NCI-H2196 treated with DMSO at 0.1 percent for 48 hours (cell line): ENCODE results near the gene FKRP.
"Not testable (repeated sequence)": the region's sequence is repeated elsewhere in the genome, so short reads cannot be mapped to it uniquely, and the experiment has no call there.

Experiments used
- DNase-seq: peaks from one replicate; lab custom pipeline; 2025; ENCODE audit not compliant: unreplicated experiment; lab: John Stamatoyannopoulos, UW

The FKRP gene, protein sequence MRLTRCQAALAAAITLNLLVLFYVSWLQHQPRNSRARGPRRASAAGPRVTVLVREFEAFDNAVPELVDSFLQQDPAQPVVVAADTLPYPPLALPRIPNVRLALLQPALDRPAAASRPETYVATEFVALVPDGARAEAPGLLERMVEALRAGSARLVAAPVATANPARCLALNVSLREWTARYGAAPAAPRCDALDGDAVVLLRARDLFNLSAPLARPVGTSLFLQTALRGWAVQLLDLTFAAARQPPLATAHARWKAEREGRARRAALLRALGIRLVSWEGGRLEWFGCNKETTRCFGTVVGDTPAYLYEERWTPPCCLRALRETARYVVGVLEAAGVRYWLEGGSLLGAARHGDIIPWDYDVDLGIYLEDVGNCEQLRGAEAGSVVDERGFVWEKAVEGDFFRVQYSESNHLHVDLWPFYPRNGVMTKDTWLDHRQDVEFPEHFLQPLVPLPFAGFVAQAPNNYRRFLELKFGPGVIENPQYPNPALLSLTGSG

DNA sequence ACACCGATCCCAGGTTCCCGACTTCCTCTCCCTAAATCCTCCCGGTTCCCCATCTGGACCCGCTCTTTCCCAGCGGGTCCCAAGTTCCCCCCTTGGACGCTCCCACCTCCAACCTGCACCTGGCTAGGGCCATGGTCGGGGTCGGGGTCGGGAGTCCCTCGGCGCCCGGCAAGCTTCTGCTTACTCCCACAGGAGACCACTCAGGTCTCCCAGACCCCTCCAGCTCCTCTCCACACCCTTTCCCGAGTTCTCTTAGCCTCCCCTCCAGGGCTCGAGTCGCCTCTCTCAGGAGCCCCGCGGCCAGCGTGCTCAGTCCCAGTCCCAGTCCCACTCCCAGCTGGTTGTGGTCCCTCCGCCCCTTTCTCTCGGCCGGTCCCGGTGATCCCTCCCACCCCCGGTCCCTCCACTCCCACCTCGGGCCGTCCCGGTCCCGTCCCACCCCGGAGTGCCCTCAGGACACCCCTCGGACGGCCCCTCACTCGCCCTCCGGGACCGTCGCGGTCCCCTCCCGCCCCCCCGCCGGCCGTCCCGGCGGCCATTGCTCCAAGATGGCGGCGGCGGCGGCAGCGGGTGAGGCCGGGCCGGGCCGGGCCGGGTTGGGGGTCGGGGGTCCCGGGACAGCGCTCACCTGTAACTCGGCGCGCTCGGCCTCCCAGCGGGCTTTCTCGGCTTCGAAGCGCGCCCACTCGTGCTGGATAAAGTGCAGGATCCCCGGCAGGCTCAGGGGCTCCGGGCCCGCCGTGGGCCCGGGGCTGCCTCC, at the start of gene FKRP:
Gene FKRP, plus strand, starts transcription at position 537 of the 760 bp plus-strand sequence. CDS start 9,394 bp downstream, outside the sequence.
- DNase-seq, result no peak

DNA sequence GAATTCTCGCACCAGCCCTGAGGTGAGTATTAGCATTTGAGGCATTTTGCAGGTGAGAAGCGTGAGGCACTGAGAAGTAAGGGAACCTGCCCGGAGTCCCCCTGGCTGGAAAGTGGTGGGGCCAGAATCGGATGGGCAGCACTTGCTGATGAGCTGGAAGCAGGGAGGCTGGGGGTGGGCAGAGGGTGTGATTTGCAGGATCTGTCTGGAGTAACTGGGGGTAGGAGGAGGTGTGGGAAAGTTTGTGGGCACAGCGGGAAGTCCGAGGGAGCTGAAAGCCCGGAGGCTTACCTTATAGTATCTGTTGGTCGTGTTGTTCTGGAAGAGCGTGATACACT, 49.0 kb upstream of the FKRP start:
- DNase-seq, result no peak

DNA sequence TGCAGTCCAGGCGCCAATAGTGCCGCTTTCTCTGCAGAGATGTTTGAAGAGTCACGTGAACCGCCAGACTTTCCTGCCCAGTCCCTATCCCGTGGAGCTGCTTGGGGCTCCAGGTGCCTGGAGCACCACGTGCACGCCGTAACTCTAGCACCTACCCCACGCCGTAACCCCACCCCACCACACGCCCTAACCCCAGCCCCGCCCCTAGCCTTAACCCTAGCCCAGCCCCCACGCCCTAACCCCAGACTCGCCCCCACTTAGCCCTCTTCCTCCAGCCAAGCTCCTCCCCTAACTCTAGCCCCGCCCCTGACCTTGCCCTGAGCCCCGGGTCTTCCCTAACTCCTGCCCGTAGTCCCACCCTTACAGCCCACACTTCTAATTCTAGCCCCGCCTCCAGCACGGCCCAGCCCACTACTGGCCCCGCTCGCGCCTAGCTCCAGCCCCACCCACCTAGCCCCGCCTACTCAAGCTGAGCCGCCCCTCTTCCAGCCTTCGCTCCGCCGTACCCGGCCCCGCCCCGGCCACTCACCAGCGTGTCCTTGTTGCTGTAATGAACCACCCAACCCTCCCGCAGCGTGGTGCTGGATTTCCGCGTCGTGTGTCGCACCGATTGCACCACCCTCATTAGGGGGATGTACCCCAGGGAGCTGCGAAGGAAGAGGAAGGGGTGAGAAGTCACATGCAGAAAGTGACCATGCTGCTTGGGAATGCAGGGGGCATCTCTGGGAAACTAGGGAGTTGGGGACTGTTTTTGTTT, 48.5 kb upstream of the FKRP start:
- DNase-seq, result no peak

DNA sequence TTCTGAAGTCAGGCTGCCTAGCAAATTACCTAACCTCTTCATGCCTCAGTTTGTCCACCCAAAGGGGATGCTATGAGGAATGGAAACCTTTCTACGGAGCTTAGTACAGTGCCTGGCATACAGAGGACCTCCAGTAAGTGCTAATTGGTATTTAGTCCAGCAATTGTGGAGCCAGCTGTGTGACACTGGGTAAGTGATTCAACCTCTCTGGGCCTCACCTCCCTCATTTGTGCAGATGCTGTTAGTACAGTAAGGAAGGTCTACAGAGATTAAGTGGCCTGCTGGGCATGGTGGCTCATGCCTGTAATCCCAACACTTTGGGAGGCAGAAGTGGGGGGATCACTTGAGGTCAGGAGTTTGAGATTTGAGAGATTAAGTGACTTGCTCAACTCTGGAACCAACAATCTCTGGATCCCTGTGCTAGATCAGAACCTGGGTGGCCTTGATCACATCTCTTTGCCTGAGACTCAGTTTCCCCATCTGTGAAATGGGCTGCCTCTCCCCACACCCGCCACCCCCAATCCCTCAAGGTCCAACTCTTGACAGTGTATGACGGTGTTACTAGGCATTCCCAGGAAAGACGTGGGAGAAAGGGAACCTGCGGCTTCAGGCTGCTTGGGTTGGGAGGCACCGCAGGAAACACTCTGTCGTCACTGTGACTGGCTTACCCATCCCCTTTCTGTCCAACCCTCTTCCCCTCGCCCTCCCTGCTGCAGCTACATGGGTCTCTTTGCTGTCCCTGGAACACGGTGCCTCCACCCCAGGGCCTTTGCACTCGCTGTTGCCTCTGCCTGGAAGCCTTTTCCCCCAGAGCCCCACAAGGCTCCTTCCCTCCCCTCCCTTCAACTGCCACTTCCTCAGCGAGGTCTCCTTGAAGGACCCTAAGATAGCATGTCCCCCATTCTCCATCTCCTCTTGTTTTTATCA, 47.2 kb upstream of the FKRP start:
- DNase-seq, result no peak

DNA sequence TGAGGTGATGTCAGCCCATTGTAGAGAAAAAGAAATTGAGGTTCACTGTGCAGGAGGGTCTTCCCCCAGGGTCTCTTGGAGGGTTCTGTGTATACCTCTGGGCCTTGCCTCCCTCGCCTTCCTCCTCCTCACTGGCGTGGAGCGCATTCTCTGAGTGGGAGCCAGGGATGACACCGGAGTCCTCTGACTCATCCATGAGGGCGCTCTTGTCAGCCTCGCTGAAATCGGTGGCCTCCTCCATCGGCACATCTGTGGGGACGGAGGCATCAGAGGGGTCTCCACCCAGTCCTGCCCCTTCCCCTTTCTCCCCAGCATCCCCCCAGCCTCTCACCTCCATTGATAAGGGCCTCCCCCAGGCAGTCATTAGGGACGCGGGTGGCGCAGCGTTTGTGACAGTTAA, 45.2 kb upstream of the FKRP start:
- no peak for DNase-seq

DNA sequence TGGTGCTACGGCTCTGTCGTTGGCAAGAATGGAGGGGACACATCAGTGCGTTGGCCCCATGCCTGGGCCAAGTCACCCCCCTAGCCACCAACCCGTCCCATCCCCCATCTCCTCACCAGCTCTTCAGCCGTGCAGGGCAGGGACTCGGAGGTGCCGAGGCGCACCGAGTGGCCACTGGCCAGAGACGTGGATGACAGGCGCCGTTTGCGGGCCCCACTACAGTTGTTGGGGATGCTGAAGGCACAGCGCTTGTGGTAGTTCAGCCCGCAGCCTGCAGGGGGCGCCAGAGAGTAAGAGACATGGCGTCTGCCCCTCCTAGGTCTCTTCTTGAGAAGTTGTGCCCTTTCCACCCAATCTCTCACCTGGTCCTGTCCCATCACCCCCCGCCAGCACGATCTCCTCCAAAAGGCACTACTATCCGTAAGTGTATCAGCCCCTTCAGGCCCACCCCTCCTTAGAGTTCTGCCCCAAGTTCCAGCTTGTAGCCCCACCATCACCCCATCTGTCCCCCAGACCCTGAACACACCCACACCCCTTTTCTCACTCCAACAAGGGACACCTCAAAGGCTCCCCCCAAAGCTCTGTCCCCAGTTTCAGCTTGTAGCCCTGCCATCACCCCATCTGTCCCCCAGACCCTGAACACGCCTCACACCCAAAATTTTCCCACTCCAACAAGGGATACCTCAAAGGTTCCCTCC, 41.3 kb upstream of the FKRP start:
- no peak for DNase-seq

DNA sequence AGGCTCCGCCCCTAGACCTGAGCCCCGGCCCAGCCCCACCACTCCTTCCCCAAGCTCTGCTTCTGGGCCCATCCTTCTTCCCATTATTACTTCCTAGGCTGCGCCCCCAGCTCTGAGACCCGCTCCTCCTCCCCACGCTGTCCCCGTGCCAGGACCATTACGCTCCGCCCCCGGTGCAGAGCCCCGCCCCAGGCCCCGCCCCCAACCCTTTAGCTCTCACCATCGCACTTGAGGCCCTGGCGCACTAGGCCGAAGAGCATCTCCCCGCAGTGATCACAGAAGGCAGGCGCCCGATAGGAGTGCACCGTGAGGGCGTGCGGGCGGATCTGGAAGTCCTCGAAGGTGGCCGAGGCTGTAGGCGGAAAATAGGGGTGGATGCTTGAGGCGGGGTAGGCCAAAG, 35.2 kb upstream of the FKRP start:
- DNase-seq, result no peak

DNA sequence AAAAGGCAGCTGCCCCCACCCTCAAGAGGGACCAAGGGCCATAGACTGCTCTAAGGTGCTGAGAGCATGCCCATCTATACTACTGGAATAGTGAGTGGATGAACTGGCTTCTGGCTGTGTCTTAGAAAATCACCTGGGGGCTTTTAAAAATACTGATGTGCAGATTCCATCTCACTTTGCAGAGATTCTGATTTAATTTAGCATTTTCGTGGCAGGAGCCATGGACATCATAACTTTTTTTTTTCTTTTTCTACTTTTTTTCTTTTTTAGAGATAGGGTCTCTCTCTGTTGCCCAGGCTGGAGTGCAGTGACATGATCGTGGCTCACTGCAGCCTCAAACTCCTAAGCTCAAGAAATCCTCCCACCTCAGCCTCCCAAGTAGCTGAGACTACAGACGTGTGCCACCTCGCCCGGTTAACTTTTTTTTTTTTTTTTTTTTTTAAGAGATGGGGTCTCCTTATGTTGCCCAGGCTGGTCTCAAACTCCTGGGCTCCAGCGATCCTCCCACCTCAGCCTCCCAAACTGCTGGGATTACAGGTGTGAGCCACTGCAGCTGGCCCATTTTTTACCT, 33.0 kb upstream of the FKRP start:
- not testable (repeated sequence) for DNase-seq

DNA sequence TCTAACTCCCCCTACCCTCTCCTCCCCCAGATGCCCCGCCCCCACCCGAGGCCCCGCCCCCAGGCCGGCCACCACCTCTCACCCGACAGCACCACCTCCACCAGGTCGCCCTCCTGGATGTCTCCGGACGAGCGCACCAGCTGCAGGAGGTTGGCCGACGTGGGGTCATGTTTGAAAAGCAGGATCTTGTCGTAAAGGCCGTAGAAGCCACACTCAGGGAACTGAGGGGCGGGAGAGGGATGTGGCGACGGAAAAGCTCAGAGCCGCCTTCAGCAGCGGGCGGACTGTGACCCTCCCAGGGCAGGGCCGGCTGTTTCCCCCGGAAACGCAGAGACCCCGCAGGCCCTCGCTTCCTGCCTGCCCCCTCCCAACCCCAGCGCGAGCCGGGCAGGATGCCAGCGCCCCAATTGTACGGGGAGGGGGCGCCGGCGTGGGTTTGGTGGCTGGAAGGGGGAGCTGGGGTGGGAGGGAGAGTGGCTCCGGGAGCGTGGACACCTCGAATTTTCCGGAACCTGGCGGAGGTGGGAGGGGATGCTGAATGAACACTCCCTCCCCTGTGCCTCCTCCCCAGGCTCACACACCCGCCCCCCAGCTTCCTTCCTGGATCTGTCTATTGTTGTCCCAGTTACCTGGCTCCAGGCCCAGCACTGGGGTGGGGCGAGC, 31.9 kb upstream of the FKRP start:
- peak; percentile 82 for DNase-seq

DNA sequence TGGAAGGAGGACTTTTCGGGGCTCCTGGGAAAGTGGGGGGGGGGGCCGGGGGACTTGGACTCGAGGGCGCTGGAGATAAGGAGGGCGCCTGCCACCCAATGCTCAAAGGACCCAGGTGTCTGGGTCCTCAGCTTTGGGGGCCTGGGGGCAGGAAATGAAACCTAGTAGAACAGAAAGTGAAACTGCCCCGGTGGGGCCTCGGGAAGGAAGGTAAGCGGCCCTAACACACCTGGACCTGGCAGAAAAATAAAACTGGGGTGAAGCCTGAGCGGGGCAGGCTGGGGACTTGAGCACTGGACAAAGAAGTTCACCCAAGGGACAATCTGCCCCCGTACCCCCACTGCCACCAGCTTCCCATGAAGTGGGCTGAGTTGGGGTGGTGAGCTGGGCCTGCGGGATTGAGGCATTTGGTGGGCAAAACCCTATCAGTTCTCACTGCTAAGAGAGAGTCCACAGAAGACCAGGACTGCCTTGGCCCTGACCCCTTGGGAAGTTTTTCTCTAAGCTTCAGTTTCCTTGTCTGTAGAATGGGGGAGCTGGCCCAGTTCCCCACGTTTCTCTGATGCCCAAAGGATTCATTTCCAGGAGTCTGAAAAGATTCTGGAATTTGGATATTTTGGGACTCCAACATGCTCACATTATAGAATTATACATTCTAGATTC, 31.3 kb upstream of the FKRP start:
- no peak for DNase-seq

DNA sequence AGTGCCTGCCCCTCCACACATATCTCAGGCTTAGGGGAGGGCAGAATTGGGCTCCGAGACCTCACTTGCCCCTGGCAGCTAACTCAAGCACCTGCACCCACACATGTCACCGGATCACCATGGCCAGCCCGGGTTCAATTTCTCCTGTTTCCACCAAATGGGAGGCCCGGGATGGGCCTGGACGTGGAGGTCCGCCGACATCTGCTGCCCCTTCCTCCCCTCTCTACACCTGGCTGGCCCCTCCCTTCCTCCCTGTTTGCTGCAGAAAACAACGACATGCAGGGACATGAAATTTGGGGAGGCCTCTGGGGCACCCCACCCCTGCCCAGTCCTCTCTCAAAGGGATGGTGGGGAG, 30.3 kb upstream of the FKRP start:
- DNase-seq, result no peak

DNA sequence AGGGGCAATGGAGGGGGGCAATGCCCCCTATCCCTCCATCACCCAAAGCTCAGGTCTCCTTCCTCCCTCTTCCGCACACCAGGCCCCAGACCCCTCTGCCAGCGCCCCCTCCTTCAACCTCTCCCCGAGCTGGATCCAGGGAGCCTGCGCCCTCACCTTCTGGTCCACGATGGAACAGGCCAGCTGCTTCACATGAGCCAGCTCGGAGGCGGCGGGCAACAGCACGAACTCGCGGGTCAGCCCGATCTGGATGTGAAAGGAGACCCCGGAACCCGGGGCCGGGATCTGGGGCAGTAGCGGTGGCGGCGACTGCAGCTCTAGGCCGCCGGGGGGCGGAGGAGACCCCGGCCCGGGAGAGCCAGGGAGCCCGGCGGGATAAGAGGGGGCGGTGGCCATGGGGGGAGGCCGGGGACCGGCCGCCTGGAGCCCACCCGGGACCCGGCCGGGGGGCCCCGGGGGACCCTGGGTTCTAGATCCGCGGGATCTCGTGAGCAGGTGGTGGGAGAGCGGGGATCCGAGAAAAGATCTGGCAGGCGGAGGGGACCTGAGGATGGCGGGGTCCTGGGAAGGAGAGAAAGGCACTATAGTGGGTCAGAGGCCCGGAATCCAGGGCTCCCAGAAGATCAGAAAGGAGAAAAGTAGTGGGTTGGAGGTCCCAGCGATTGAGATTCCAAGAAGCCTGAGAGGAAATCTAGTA, 29.7 kb upstream of the FKRP start:
- no peak for DNase-seq

DNA sequence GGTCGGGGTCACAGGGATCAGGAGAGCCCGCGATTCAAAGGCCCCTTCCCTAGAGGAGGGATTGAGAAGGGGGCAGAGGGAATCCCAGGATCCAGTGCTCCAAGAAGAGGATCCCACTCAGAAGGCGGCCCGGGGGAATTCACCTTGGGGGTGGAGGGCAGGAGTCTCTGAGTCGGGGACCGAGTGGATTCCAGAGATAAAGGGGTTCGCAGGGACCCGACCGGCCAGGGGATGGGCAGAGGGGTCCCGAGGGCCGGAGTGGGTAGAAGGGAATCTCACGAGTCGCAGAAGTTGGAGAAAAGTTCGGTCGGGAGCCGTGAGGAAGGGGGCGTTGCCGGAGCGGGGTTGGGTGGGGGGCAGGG, 29.2 kb upstream of the FKRP start:
- DNase-seq, result no peak

DNA sequence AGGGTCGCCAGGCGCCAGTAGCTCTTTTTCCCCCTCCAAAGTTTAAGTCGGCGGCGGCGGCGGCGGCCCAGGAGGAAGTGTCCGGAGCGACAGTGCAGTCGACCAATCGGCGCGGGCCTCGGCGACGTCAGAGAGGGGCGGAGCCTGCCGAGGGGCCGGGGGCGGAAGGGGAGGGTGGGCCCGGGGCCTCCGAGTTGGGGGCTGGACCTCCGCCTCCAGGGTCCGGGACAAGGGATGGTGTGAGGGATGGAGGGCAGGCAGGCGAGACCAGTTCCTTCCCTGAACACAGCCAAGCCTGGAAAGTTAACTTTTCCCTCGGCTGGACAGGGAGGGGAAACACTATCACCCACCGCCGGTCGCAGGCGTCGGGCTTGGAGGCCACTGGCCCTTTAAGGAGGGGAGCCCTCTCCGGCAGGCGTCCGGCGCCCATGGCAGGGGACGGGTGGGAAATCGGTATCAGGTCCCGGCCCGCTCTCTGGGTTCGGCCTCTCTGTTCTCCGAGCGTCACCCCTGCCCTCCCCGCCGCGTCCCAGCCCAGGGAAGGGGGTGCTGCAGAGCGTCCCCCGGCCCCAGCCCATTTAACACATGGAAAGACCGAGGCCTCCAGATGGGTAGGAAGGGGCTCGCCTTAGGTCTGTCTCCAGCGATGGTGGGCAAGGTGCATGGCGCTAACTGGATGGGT, 28.7 kb upstream of the FKRP start, which contains the start of gene PRKD2:
Gene PRKD2, minus strand, starts transcription at position 81 of the 682 bp plus-strand sequence. CDS start 744 bp downstream, outside the sequence.
- DNase-seq, result peak; percentile 26

DNA sequence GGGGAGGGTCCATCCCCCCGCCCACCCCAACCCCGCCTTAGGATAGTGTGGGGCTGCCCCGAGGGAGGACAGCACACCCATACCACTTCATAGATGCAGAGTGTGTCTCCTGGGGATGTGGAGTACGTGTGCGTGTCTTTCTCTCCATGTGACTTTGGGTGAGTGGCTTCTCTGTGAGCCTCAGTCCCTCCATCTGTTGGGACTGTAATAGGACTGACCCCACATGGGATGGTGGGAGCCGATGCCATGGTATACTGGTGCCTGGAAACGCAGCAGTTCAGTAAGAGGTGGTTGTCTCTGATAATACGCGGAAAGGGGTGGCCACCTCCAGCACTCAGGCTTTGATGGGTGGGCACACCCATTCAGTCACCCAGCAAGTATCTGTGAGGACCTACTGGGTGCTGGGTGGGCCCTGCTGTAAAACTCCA, 28.1 kb upstream of the FKRP start:
- DNase-seq, result no peak

DNA sequence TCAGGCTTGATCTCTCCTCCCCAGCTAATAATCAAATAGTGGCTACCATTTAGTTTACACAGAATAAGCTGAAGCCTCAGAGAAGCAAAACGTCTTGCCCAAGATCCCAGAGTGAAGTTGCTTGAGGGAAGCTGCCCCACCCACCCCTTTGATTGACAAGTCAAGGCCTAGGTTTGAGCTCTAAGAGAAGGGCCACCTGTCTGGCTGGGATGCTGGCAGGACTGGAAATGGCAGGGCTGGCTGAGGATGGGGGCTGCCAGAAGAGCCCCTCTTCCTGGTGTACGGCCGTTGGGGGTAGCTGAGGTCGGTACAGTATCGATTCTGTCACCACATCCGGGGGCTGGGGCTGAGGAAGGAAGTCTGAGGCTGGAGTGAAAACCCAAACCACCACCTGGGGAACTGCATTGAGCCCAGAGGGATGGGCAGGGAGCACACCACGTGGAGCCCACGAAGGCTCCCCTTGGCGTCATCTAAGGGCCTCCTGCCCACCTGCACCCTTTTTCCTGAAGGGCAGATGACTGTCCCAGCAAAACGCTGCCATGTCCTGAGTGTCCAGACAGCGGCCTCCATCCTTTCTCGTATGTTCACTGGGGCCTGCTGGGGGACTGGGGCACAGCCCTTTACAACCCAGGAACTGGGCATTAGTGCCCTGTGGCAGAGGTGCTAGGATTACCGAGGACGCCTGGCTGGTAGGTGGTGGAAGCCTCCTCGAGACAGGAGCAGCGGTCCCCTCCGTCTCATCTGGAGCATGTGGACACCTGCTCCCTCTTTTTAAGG, 27.5 kb upstream of the FKRP start:
- DNase-seq, result no peak
